GM23248 (cell line): ENCODE results near the gene AK9. TPM values are rescaled to one million over a fixed set of nuclear protein-coding genes. Genes with fewer than 3 reads are reported as not detected.

Experiments
- DNase-seq: peaks from one replicate; pipeline ENCODE4 v3.0.0-alpha.2; 2015
- H2AFZ ChIP-seq: fragments of 200-600 bp; sonication (generic); 2 replicates; pipeline ENCODE4 v1.6.1; 2016; ENCODE audit warnings: antibody characterized with exemption
- H3F3A ChIP-seq: fragments of 200-600 bp; sonication (generic); 2 replicates; pipeline ENCODE4 v1.6.1; 2016; ENCODE audit warnings: mild to moderate bottlenecking, antibody characterized with exemption, mixed run types; ENCODE audit not compliant: insufficient read depth
- H3K27ac ChIP-seq: fragments of 200-600 bp; sonication (generic); 2 replicates; pipeline ENCODE4 v1.5.1; 2016; ENCODE audit warnings: mild to moderate bottlenecking
- H3K27me3 ChIP-seq: fragments of 200-600 bp; sonication (generic); replicated peaks from 2 replicates; pipeline ENCODE4 v1.6.1; 2016; ENCODE audit warnings: mild to moderate bottlenecking; ENCODE audit not compliant: insufficient read depth
- H3K36me3 ChIP-seq: fragments of 200-600 bp; sonication (generic); 2 replicates; pipeline ENCODE4 v1.6.1; 2016; ENCODE audit warnings: low read depth, mild to moderate bottlenecking
- H3K4me1 ChIP-seq: fragments of 200-600 bp; sonication (generic); 2 replicates; pipeline ENCODE4 v1.6.1; 2016; ENCODE audit warnings: mild to moderate bottlenecking; ENCODE audit not compliant: insufficient read depth
- H3K4me2 ChIP-seq: fragments of 200-600 bp; sonication (generic); one replicate; pipeline ENCODE4 v1.6.1; 2016; ENCODE audit warnings: mild to moderate bottlenecking; ENCODE audit not compliant: unreplicated experiment
- H3K4me3 ChIP-seq: fragments of 200-600 bp; sonication (generic); 2 replicates; pipeline ENCODE4 v1.5.1; 2016; ENCODE audit warnings: mild to moderate bottlenecking
- H3K79me2 ChIP-seq: fragments of 200-600 bp; sonication (generic); 2 replicates; pipeline ENCODE4 v1.6.1; 2016; ENCODE audit warnings: mild to moderate bottlenecking; ENCODE audit not compliant: insufficient read depth
- H3K9ac ChIP-seq: fragments of 200-600 bp; sonication (generic); 2 replicates; pipeline ENCODE4 v1.6.1; 2016; ENCODE audit warnings: mild to moderate bottlenecking
- H3K9me2 ChIP-seq: fragments of 200-600 bp; sonication (generic); 2 replicates; pipeline ENCODE4 v1.6.1; 2016; ENCODE audit warnings: mixed run types, mild to moderate bottlenecking, moderate library complexity; ENCODE audit not compliant: insufficient read depth
- H3K9me3 ChIP-seq: fragments of 200-600 bp; sonication (generic); one replicate; pipeline ENCODE4 v1.6.1; 2017; ENCODE audit warnings: low read depth
- H4K20me1 ChIP-seq: fragments of 200-600 bp; sonication (generic); 2 replicates; pipeline ENCODE4 v1.6.0; 2016; ENCODE audit not compliant: insufficient read depth
- EZH2 ChIP-seq: fragments of 200-600 bp; sonication (generic); IDR thresholded peaks from 2 replicates; pipeline ENCODE4 v1.6.1; 2018; ENCODE audit warnings: antibody characterized with exemption, mild to moderate bottlenecking; ENCODE audit not compliant: insufficient read depth, poor library complexity, severe bottlenecking
- EZH2phosphoT487 ChIP-seq: fragments of 200-600 bp; sonication (generic); IDR thresholded peaks from 2 replicates; pipeline ENCODE4 v1.6.1; 2018; ENCODE audit warnings: antibody characterized with exemption, moderate library complexity, mild to moderate bottlenecking, low read depth; ENCODE audit not compliant: insufficient read depth
- WGBS, 2 experiments: methylation state at CpG; one replicate each; pipeline ENCODE4 v1.1.6; 2015 to 2017; ENCODE audit warnings: low lambda C conversion rate in 2 of 2, low coverage in 1 of 2; ENCODE audit errors: missing lambda C conversion rate in 2 of 2; 5-methylcytosine and 5-hydroxymethylcytosine counted together
- in situ Hi-C: fragments of 300-500 bp; cut with MboI; formaldehyde crosslinking; loops from 2 replicates; pipeline ENCODE4 v1.15.0; 2020
- polyA plus RNA-seq: library from polyadenylated mRNA; unstranded; fragments of >200 nt; fragmentation: Nextera tagmentation; extraction: Ambion mirVana; gene quantifications from 2 replicates; pipeline ENCODE4 v1.2.1, GENCODE V29; 2016
- total RNA-seq: library from RNA; depleted of rRNA; stranded (reverse); fragments of >200 nt; shearing (Covaris generic); gene quantifications from 2 replicates; pipeline ENCODE4 v1.2.3, GENCODE V29; 2014

The AK9 gene
- total and polyA plus RNA-seq, 2 experiments from 2014 or later, result 3.6 to 7.2 TPM

DNA sequence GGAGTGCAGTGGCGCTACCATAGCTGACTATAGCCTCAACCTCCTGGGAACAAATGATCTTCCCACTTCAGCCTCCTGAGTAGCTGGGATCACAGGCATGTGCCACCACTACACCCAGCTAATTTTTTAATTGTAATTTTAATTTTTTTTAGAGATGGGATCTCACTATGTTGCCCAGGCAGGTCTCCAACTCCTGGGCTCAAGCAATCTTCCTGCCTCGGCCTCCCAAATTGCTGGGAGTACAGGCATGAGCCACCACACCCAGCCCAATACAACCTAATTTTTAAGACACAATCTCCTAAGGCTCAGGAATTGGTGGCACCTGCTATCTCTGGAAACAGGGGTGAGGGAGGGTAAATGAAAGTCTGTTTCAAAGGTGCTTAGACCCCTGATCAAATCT is 213.8 kb downstream of the AK9 start:
- Histone ChIP-seq H3K27ac (no peak overlapping the region), H2AFZ (no peak overlapping the region), H3F3A (no peaks in the 10 kb centered on the region), H3K79me2 (peaks cover 63% of the 10 kb centered on the region), H3K4me1 (peaks cover 39% of the 10 kb centered on the region), H3K27me3 (no peaks in the 10 kb centered on the region), H3K9me2 (no peaks in the 10 kb centered on the region), H3K36me3 (peaks cover 38% of the 10 kb centered on the region), H3K9ac (peak overlapping the region; percentile 58; the same call in 1 of the 2 replicates), H3K4me2 (no peak overlapping the region), H4K20me1 (no peaks in the 10 kb centered on the region), H3K9me3 (no peaks in the 10 kb centered on the region), H3K4me3 (no peak overlapping the region; the same call in 1 of the 2 replicates)
- WGBS, 2 experiments, result 91 to 93% methylated on average over 2 of the region's 2 CpGs
- no peak for DNase-seq
- in situ Hi-C loops, result no loop called here
- TF ChIP-seq EZH2phosphoT487 (no peak), EZH2 (no peak)

DNA sequence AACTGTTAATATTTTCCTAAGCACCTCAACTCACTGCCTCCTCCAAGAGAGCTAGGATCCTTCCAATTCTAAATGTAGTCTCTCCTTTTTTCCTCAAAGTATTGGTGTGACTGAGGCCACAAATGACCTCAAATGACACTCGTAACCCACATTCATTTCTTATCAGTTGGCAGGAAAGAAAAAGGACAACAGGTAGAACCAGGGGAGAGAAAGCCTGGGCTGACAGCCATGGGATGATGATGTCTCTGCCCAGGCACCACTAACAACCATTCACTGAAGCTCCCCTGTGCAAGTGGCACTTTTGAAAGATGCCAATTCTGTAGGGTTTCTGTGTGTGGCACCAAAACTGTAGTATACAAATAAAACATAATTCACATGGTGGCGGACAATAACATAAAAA is 215.4 kb downstream of the AK9 start:
- Histone ChIP-seq H3K9ac (no peak overlapping the region), H3K27ac (no peak overlapping the region), H3K36me3 (peaks cover 31% of the 10 kb centered on the region; the same call in 1 of the 2 replicates), H3K4me3 (no peak overlapping the region), H3K79me2 (peaks cover 47% of the 10 kb centered on the region), H3K9me3 (no peaks in the 10 kb centered on the region), H3K27me3 (no peaks in the 10 kb centered on the region), H3K4me2 (no peak overlapping the region), H3K9me2 (no peaks in the 10 kb centered on the region), H4K20me1 (no peaks in the 10 kb centered on the region), H3F3A (no peaks in the 10 kb centered on the region), H3K4me1 (peaks cover 28% of the 10 kb centered on the region), H2AFZ (no peak overlapping the region)
- in situ Hi-C loops, result no loop called here
- DNase-seq, result no peak
- TF ChIP-seq EZH2, result no peak
- no peak for TF ChIP-seq EZH2phosphoT487
- 97 to 100% methylated on average over 2 of the region's 2 CpGs for WGBS, 2 experiments

DNA sequence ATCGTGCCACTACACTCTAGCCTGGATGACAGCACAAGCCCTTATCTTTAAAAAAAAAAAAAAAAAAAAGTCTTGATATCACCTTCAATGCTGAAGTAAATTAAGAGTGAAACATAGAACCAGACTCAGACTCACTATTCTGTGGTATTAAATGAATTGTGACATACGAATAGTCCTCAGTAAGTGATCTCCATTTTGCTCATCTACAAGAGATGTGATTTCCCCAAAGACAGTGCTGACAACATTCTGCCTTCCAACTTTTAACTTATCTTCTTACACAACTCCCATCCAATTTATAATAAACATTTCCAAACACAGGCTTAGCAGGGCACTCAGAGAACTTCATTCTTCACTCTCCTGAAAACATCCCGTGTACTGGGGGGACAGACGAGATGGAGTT is 216.0 kb downstream of the AK9 start:
- Histone ChIP-seq H3K27me3 (no peaks in the 10 kb centered on the region), H3K4me3 (no peak overlapping the region), H3K9me3 (no peaks in the 10 kb centered on the region), H3F3A (no peaks in the 10 kb centered on the region), H3K9me2 (no peaks in the 10 kb centered on the region), H3K4me2 (no peak overlapping the region), H3K79me2 (peaks cover 41% of the 10 kb centered on the region), H3K4me1 (peaks cover 22% of the 10 kb centered on the region), H4K20me1 (no peaks in the 10 kb centered on the region), H3K9ac (no peak overlapping the region), H3K36me3 (peaks cover 37% of the 10 kb centered on the region; the same call in 1 of the 2 replicates), H3K27ac (no peak overlapping the region), H2AFZ (no peak overlapping the region)
- TF ChIP-seq EZH2, result no peak
- no peak for TF ChIP-seq EZH2phosphoT487
- DNase-seq, result no peak
- in situ Hi-C loops, result no loop called here
- 85 to 89% methylated on average over 4 of the region's 4 CpGs for WGBS, 2 experiments

DNA sequence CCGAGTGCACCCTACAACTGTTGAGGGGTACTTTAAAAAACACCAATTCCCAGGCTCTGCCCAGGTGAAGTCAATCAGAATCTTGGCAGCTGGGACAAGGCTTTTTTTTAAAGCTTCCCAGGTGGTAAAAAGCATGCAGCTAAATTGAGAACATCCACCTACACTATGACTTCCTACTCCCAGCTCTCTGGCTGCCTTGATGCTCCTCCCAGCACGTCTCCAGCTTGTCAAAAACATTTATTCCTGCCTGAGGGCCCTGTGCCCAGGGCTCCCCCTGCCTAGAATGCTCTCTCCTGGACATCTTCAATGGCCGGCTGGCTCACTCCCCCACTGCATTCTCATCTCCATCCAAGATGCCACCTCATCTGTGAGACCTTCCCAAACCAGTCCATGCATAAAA is 217.9 kb downstream of the AK9 start:
- Histone ChIP-seq H3K4me1 (peaks cover 7% of the 10 kb centered on the region), H3K36me3 (peaks cover 37% of the 10 kb centered on the region; the same call in 1 of the 2 replicates), H3K4me3 (no peak overlapping the region), H3K9ac (no peak overlapping the region), H4K20me1 (no peaks in the 10 kb centered on the region), H3K9me2 (no peaks in the 10 kb centered on the region), H3K9me3 (no peaks in the 10 kb centered on the region), H2AFZ (no peak overlapping the region), H3K4me2 (no peak overlapping the region), H3F3A (no peaks in the 10 kb centered on the region), H3K27ac (no peak overlapping the region), H3K27me3 (no peaks in the 10 kb centered on the region), H3K79me2 (peaks cover 23% of the 10 kb centered on the region)
- WGBS, 2 experiments, result 95 to 100% methylated on average over 3 of the region's 3 CpGs
- no peak for TF ChIP-seq EZH2phosphoT487
- no peak for TF ChIP-seq EZH2
- in situ Hi-C loops, result no loop called here
- DNase-seq, result no peak
